22Rv1 (cell line): ENCODE data around the gene IFT25.

Source experiments
- H3K27ac ChIP-seq: fragments of 450-650 bp; 2 replicates; pipeline ENCODE4 v1.5.1; 2017
- CTCF ChIP-seq: fragments of 450-650 bp; IDR thresholded peaks from 2 replicates; pipeline ENCODE4 v1.5.1; 2017; ENCODE audit warnings: mild to moderate bottlenecking
- ZFX ChIP-seq: fragments of 450-650 bp; IDR thresholded peaks from 2 replicates; pipeline ENCODE4 v1.6.1; 2017; ENCODE audit warnings: antibody characterized with exemption, borderline replicate concordance

Gene IFT25

GRCh38 chr1:53946252-53947171 is 1.0 kb upstream of the IFT25 start, which contains the start of gene LRRC42:
Gene LRRC42 (plus strand): TSS chr1:53946350. CDS start chr1:53952000, 5,650 bp downstream.
- peak within 1 kb of the TSS; percentile 78 for H3K27ac ChIP-seq
- no peak for TF ChIP-seq ZFX
- TF ChIP-seq CTCF, result peak; percentile 64

GRCh38 chr1:53945183-53945432 is 391 bp downstream of the IFT25 start:
- TF ChIP-seq ZFX (no peak), CTCF (no peak)
- peak overlapping the region; percentile 78 for H3K27ac ChIP-seq

GRCh38 chr1:53944469-53945182 is 873 bp downstream of the IFT25 start:
- H3K27ac ChIP-seq, result peak overlapping the region; percentile 78
- TF ChIP-seq ZFX, result no peak
- no peak for TF ChIP-seq CTCF

GRCh38 chr1:53943490-53944043 is 1.9 kb downstream of the IFT25 start:
- no peak for TF ChIP-seq CTCF
- TF ChIP-seq ZFX, result no peak
- H3K27ac ChIP-seq, result no peak overlapping the region

- TF ChIP-seq ZFX (no peak), CTCF (no peak)
These were observed 2.4 kb downstream of the IFT25 start for GRCh38 chr1:53943090-53943489.

GRCh38 chr1:53942127-53942957 is 3.2 kb downstream of the IFT25 start:
- TF ChIP-seq CTCF (no peak), ZFX (no peak)
- no peak overlapping the region for H3K27ac ChIP-seq

More at GRCh38 chr1:53943090-53943489, 2.4 kb downstream of the IFT25 start:
- H3K27ac ChIP-seq, result no peak overlapping the region
